Heart left ventricle (tissue), 13 donors: ENCODE data around the gene TNFSF11.

ENCODE experiments used
- CTCF ChIP-seq, 12 donors: fragments of 200-600 bp; sonication (generic) in 4 of 12; IDR thresholded peaks; one replicate each; pipeline versions ENCODE4 v1.5.0 to v1.8.0; 2018 to 2022; ENCODE audit warnings: antibody characterized with exemption in 12 of 12, mild to moderate bottlenecking in 5 of 12
- POLR2A ChIP-seq, 2 donors: fragments of 450-650 bp; IDR thresholded peaks; one replicate each; pipeline ENCODE4 v1.6.1; 2017; ENCODE audit warnings: antibody characterized with exemption in 2 of 2, mild to moderate bottlenecking in 2 of 2, moderate library complexity in 2 of 2
- donor health status: ischemic (EF 13 %, LVEDD 7.1; RV severe dilation, severe dysfunction).
- donor health status: DM: no; HTN: yes; CAD: no.
- donor health status: DM: no; HTN: no; CAD: no.
- donor health status: ischemic (EF 25% LVEDD 6.9; RV normal size, moderate dysfunction).
- donor health status: ischemic (EF 25% LVEDD 5.7; RV mildly dilated, moderate dysfunction).
- donor health status: ischemic (EF 35%, LVEDD 5.7; RV mildly dilated, moderate dysfunction).
- donor health status: nonischemic (EF 11% LVEDD 7.7; RV severe dilation, severe dysfunction).
- donor health status: DM: yes; HTN: yes; CAD: no.
- donor health status: PGD.
- donor health status: ischemic (EF 29% LVEDD 5.4; RV normal size, mild dysfunction).
- donor health status: nonischemic (EF 23%, LVEDD 6.1; RV moderate dilation, normal function).

GRCh38 chr13:42561752-42562467, 12.0 kb upstream of the TNFSF11 start:
- TF ChIP-seq CTCF (IDR thresholded peaks at IDR 0.05) (no peak), POLR2A (IDR thresholded peaks at IDR 0.05) (no peak)
